H1 (cell line): ENCODE data around the gene OTUD3.

Experiments
- CBX8 ChIP-seq: fragments of 300-800, 300-1000 bp; sonication (generic); IDR thresholded peaks from 2 replicates; pipeline ENCODE4 v1.7.1; 2016; ENCODE audit warnings: low read depth, low read length, borderline replicate concordance
- CEBPB ChIP-seq: IDR thresholded peaks from 2 replicates; pipeline ENCODE4 v1.6.1; 2012; ENCODE audit warnings: low read depth, low read length
- EP300 ChIP-seq, 2 experiments: IDR thresholded peaks; 1 replicate in 1 of 2; 2 replicates in 1 of 2; pipeline ENCODE4 v1.6.1; 2011 to 2012; ENCODE audit warnings: low read depth in 2 of 2, low read length in 2 of 2, mild to moderate bottlenecking in 2 of 2, borderline replicate concordance in 1 of 2, inconsistent platforms in 1 of 2, moderate library complexity in 1 of 2
- GABPA ChIP-seq: IDR thresholded peaks from 2 replicates; pipeline ENCODE4 v1.6.1; 2011; ENCODE audit warnings: mild to moderate bottlenecking, low read length, moderate library complexity, borderline replicate concordance; ENCODE audit not compliant: insufficient read depth
- GTF2F1 ChIP-seq: IDR thresholded peaks from 2 replicates; pipeline ENCODE4 v1.6.1; 2012; ENCODE audit warnings: low read depth, low read length, improper control_type of control experiment, borderline replicate concordance
- JUN ChIP-seq: IDR thresholded peaks from 2 replicates; pipeline ENCODE4 v1.6.1; 2011; ENCODE audit warnings: low read depth, mild to moderate bottlenecking, improper control_type of control experiment, low read length
- POLR2A ChIP-seq, 2 experiments: IDR thresholded peaks; 1 replicate in 1 of 2; 2 replicates in 1 of 2; pipeline ENCODE4 v1.6.1; 2011; ENCODE audit warnings: low read depth in 2 of 2, low read length in 2 of 2, mild to moderate bottlenecking in 2 of 2; ENCODE audit errors: control extremely low read depth in 1 of 2
- RAD21 ChIP-seq, 2 experiments: IDR thresholded peaks in 1 of 2; conservative IDR thresholded peaks in 1 of 2; 2 replicates each; pipeline ENCODE4 v1.6.1; 2011; ENCODE audit warnings: low read depth in 2 of 2, low read length in 2 of 2, improper control_type of control experiment in 1 of 2, inconsistent platforms in 1 of 2, mild to moderate bottlenecking in 1 of 2, moderate library complexity in 1 of 2
- RXRA ChIP-seq: IDR thresholded peaks from 2 replicates; pipeline ENCODE4 v1.6.1; 2011; ENCODE audit warnings: low read depth, mild to moderate bottlenecking, low read length, moderate library complexity; ENCODE audit not compliant: insufficient read depth
- SP1 ChIP-seq: IDR thresholded peaks from 2 replicates; pipeline ENCODE4 v1.6.1; 2011; ENCODE audit warnings: low read depth, low read length
- SRF ChIP-seq: IDR thresholded peaks from 2 replicates; pipeline ENCODE4 v1.6.1; 2011; ENCODE audit warnings: mild to moderate bottlenecking, low read depth, low read length, moderate library complexity
- TF ChIP-seq, protein P1 (sequence below), 3 experiments: IDR thresholded peaks; 1 replicate in 2 of 3; 2 replicates in 1 of 3; pipeline versions ENCODE4 v1.5.1 to v1.6.1; 2011; ENCODE audit warnings: low read length in 3 of 3, mild to moderate bottlenecking in 3 of 3, inconsistent platforms in 2 of 3, low read depth in 1 of 3, moderate library complexity in 1 of 3; ENCODE audit not compliant: insufficient read depth in 1 of 3; ENCODE audit errors: control extremely low read depth in 1 of 3

DNA sequence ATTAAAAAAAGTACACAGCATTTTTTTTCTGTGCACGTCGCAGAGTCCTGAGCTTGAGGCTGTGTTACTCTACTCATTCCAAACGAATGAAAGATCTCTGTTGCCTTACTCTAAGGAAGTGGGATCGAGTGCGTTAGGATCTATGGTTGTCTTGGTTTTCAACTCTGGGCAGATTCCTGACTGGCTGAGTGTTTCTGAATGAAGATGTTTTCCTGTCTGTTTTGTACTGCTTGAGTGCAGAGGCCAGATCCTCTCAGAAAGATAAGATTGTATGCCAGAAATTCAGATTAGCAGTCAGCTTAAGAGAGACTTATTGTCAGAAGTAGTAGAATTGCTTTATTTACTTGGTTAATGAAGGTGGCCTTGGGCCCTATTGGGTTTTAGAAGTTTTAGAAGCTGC, 27.2 kb downstream of the OTUD3 start:
- TF ChIP-seq, protein P1, sequence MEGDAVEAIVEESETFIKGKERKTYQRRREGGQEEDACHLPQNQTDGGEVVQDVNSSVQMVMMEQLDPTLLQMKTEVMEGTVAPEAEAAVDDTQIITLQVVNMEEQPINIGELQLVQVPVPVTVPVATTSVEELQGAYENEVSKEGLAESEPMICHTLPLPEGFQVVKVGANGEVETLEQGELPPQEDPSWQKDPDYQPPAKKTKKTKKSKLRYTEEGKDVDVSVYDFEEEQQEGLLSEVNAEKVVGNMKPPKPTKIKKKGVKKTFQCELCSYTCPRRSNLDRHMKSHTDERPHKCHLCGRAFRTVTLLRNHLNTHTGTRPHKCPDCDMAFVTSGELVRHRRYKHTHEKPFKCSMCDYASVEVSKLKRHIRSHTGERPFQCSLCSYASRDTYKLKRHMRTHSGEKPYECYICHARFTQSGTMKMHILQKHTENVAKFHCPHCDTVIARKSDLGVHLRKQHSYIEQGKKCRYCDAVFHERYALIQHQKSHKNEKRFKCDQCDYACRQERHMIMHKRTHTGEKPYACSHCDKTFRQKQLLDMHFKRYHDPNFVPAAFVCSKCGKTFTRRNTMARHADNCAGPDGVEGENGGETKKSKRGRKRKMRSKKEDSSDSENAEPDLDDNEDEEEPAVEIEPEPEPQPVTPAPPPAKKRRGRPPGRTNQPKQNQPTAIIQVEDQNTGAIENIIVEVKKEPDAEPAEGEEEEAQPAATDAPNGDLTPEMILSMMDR (IDR thresholded peaks at IDR 0.05; ENCODE audit: control extremely low read depth in 1 of 3, insufficient read depth in 1 of 3, low read depth in 1 of 3, low read length in 3 of 3) = no peak
- no peak for TF ChIP-seq CEBPB
- TF ChIP-seq CBX8 = no peak
- no peak for TF ChIP-seq EP300 (IDR thresholded peaks at IDR 0.05; ENCODE audit: borderline replicate concordance in 1 of 2, low read depth in 2 of 2, low read length in 2 of 2)
- no peak for TF ChIP-seq GABPA
- no peak for TF ChIP-seq JUN
- no peak for TF ChIP-seq RAD21 (IDR thresholded peaks at IDR 0.05 in 1 of 2, conservative IDR thresholded peaks at IDR 0.05 in 1 of 2; ENCODE audit: low read depth in 2 of 2, low read length in 2 of 2)
- no peak for TF ChIP-seq SRF
- TF ChIP-seq RXRA = no peak
- TF ChIP-seq POLR2A (IDR thresholded peaks at IDR 0.05; ENCODE audit: control extremely low read depth in 1 of 2, low read depth in 2 of 2, low read length in 2 of 2) = no peak
- no peak for TF ChIP-seq GTF2F1
- no peak for TF ChIP-seq SP1
